ENCODE measurements around the gene SERPINB8. TPM values are rescaled to one million over a fixed set of nuclear protein-coding genes. Genes with fewer than 3 reads are reported as not detected.
"Not testable (repeated sequence)": the region's sequence is repeated elsewhere in the genome, so short reads cannot be mapped to it uniquely, and the experiment has no call there.

SERPINB8 gene
- 10 to 100 TPM in 1 of 12 donors, 1 to 10 TPM in 9, not detected in 2; 1.4 to 10.4 (median 1.7) TPM for polyA plus RNA-seq (ENCODE audit: insufficient read length in 12 of 12)
- long read RNA-seq, donor 1 = 0 reads
- long read RNA-seq, donor 2 = 0 reads
- long read RNA-seq, donor 3 = 0 reads
- long read RNA-seq, donor 4 = 0 reads
- long read RNA-seq, donor 5 = 0 reads
- long read RNA-seq, donor 6 = 0 reads
- long read RNA-seq, donor 7 = 0 reads
- long read RNA-seq, donor 8 = 0 reads
- long read RNA-seq, donor 9 = 0 reads
- long read RNA-seq, donor 10, partial matches to known transcripts = 0 of 1 reads
- long read RNA-seq, donor 10, other reads (novel, unspliced or antisense) = 0 of 1 reads
- long read RNA-seq, donor 11 = 0 reads

GRCh38 chr18:63969942-63970808 lies at the start of gene SERPINB8:
TSS of gene SERPINB8 (plus strand) at chr18:63970081. CDS start at chr18:63978309, 8,228 bp downstream.
- peak; percentile 89 for DNase-seq

GRCh38 chr18:63922049-63922448 lies 47.8 kb upstream of the SERPINB8 start:
- no peak for DNase-seq

GRCh38 chr18:63924551-63924950 lies 45.3 kb upstream of the SERPINB8 start:
- DNase-seq = no peak

GRCh38 chr18:63928331-63928730 lies 41.5 kb upstream of the SERPINB8 start:
- no peak for DNase-seq

- not testable (repeated sequence) for DNase-seq
Measured at GRCh38 chr18:63929369-63929768, 40.5 kb upstream of the SERPINB8 start.

- no peak for DNase-seq
Measured at GRCh38 chr18:63930773-63931354, 39.0 kb upstream of the SERPINB8 start.

- DNase-seq = peak; percentile 71
Measured at GRCh38 chr18:63936156-63936931, 33.5 kb upstream of the SERPINB8 start.

- DNase-seq = no peak
Measured at GRCh38 chr18:63936932-63937393, 32.9 kb upstream of the SERPINB8 start.

GRCh38 chr18:63940008-63940407 lies 29.9 kb upstream of the SERPINB8 start:
- no peak for DNase-seq

- not testable (repeated sequence) for DNase-seq
Measured at GRCh38 chr18:63940543-63941050, 29.3 kb upstream of the SERPINB8 start.

GRCh38 chr18:63947051-63947790 lies 22.7 kb upstream of the SERPINB8 start:
- no peak for DNase-seq

- DNase-seq = no peak
Measured at GRCh38 chr18:63949068-63949737, 20.7 kb upstream of the SERPINB8 start, which contains the start of gene HMSD. TSS of gene HMSD (plus strand) at chr18:63949301. CDS start at chr18:63953456, 4,155 bp downstream.

- no peak for DNase-seq
Measured at GRCh38 chr18:63951302-63951705, 18.6 kb upstream of the SERPINB8 start.

GRCh38 chr18:63953811-63954210 lies 16.1 kb upstream of the SERPINB8 start:
- DNase-seq = no peak

GRCh38 chr18:63956755-63957154 lies 13.1 kb upstream of the SERPINB8 start:
- no peak for DNase-seq

GRCh38 chr18:63960891-63961290 lies 9.0 kb upstream of the SERPINB8 start:
- no peak for DNase-seq

GRCh38 chr18:63961435-63961980 lies 8.4 kb upstream of the SERPINB8 start:
- DNase-seq = no peak

- DNase-seq = no peak
Measured at GRCh38 chr18:63962137-63962536, 7.7 kb upstream of the SERPINB8 start.

- no peak for DNase-seq
Measured at GRCh38 chr18:63963615-63964256, 6.1 kb upstream of the SERPINB8 start.
